OCI-LY1 (cell line): ENCODE data around the gene RHOXF2B.
A peak's percentile ranks its signal among the peaks of the same experiment; 100 is the strongest.
"Not testable (repeated sequence)": the region's sequence is repeated elsewhere in the genome, so short reads cannot be mapped to it uniquely, and the experiment has no call there.

Experiments
- H2AFZ ChIP-seq: fragments of 200-600 bp; sonication (generic), shearing (Covaris generic); 2 replicates; pipeline ENCODE4 v1.6.0; 2014; ENCODE audit warnings: antibody characterized with exemption, mild to moderate bottlenecking, low read length
- H3F3A ChIP-seq: fragments of 200-600 bp; sonication (generic), shearing (Covaris generic); 2 replicates; pipeline ENCODE4 v1.6.0; 2014; ENCODE audit warnings: mild to moderate bottlenecking, antibody characterized with exemption, low read length, moderate library complexity; ENCODE audit not compliant: insufficient read depth
- H3K27ac ChIP-seq: fragments of 200-600 bp; sonication (generic); 2 replicates; pipeline ENCODE4 v1.5.1; 2014; ENCODE audit warnings: low read length, mixed run types, mild to moderate bottlenecking, low read depth; ENCODE audit not compliant: poor library complexity, severe bottlenecking
- H3K27me3 ChIP-seq: fragments of 200-600 bp; sonication (generic); 2 replicates; pipeline ENCODE4 v1.6.0; 2014; ENCODE audit warnings: antibody characterized with exemption, mild to moderate bottlenecking, low read length, moderate library complexity; ENCODE audit not compliant: insufficient read depth
- H3K36me3 ChIP-seq: fragments of 200-600 bp; sonication (generic); 2 replicates; pipeline ENCODE4 v1.6.1; 2014; ENCODE audit warnings: mild to moderate bottlenecking, antibody characterized with exemption, low read length, moderate library complexity, mixed read lengths; ENCODE audit not compliant: insufficient read depth
- H3K4me1 ChIP-seq: fragments of 200-600 bp; sonication (generic); 2 replicates; pipeline ENCODE4 v1.5.1; 2014; ENCODE audit warnings: mild to moderate bottlenecking, low read length, moderate library complexity; ENCODE audit not compliant: insufficient read depth, severe bottlenecking
- H3K4me2 ChIP-seq: fragments of 200-600 bp; sonication (generic), shearing (Covaris generic); 2 replicates; pipeline ENCODE4 v1.6.1; 2014; ENCODE audit warnings: low read length
- H3K4me3 ChIP-seq: fragments of 200-600 bp; sonication (generic); 2 replicates; pipeline ENCODE4 v1.5.1; 2014; ENCODE audit warnings: low read length, low read depth, mild to moderate bottlenecking, mixed read lengths; ENCODE audit not compliant: poor library complexity, severe bottlenecking
- H3K79me2 ChIP-seq: fragments of 200-600 bp; shearing (Covaris generic); 2 replicates; pipeline ENCODE4 v1.6.1; 2016; ENCODE audit warnings: mixed run types, low read length, mixed read lengths; ENCODE audit not compliant: insufficient read depth
- H3K9ac ChIP-seq: fragments of 200-600 bp; sonication (generic), shearing (Covaris generic); 2 replicates; pipeline ENCODE4 v1.6.1; 2014; ENCODE audit warnings: mild to moderate bottlenecking, low read length, mixed read lengths
- H3K9me2 ChIP-seq: fragments of 200-600 bp; sonication (generic), shearing (Covaris generic); 2 replicates; pipeline ENCODE4 v1.6.1; 2014; ENCODE audit warnings: low read depth, mild to moderate bottlenecking, low read length, mixed read lengths
- H3K9me3 ChIP-seq: fragments of 200-600 bp; shearing (Covaris generic); 2 replicates; pipeline ENCODE4 v1.6.1; 2014; ENCODE audit warnings: low read length, mixed read lengths
- H4K20me1 ChIP-seq: fragments of 200-600 bp; sonication (generic), shearing (Covaris generic); 2 replicates; pipeline ENCODE4 v1.6.0; 2016; ENCODE audit warnings: mild to moderate bottlenecking, low read length; ENCODE audit not compliant: insufficient read depth
- CTCF ChIP-seq: fragments of 200-600 bp; sonication (generic), shearing (Covaris generic); IDR thresholded peaks from 2 replicates; pipeline ENCODE4 v1.5.1; 2017; ENCODE audit warnings: mild to moderate bottlenecking, antibody characterized with exemption, low read length, moderate library complexity, mixed read lengths
- EZH2 ChIP-seq: fragments of 200-600 bp; sonication (generic), shearing (Covaris generic); IDR thresholded peaks from 2 replicates; pipeline ENCODE4 v1.8.0; 2017; ENCODE audit warnings: borderline replicate concordance, mixed run types, mild to moderate bottlenecking, antibody characterized with exemption, low read length, moderate library complexity, mixed read lengths

RHOXF2B gene

GRCh38 chrX:120039087-120039733, 38.3 kb downstream of the RHOXF2B start:
- H3K4me1 ChIP-seq: peaks cover 32% of the 10 kb centered on the region
- not testable (repeated sequence) for H3K4me3 ChIP-seq, H3K27me3 ChIP-seq, H3K9ac ChIP-seq, H4K20me1 ChIP-seq, H3F3A ChIP-seq, H3K9me3 ChIP-seq, H3K27ac ChIP-seq, H3K9me2 ChIP-seq, H3K4me2 ChIP-seq, H3K36me3 ChIP-seq, H2AFZ ChIP-seq, H3K79me2 ChIP-seq

- no peaks in the 10 kb centered on the region for H3F3A ChIP-seq
These were observed 40.8 kb downstream of the RHOXF2B start for GRCh38 chrX:120036704-120037103.

GRCh38 chrX:120035522-120036309, 41.8 kb downstream of the RHOXF2B start:
- H4K20me1 ChIP-seq, H3F3A ChIP-seq, H3K27me3 ChIP-seq, H3K79me2 ChIP-seq, H3K36me3 ChIP-seq, H2AFZ ChIP-seq, H3K9me3 ChIP-seq, H3K9me2 ChIP-seq: not testable (repeated sequence)
- Histone ChIP-seq H3K4me2 (peak overlapping the region; percentile 86), H3K9ac (peak overlapping the region; percentile 70; the same call in 1 of the 2 replicates), H3K4me1 (peaks cover 32% of the 10 kb centered on the region), H3K27ac (peak overlapping the region; percentile 93), H3K4me3 (peak overlapping the region; percentile 63)

More at GRCh38 chrX:120036704-120037103, 40.8 kb downstream of the RHOXF2B start:
- H3K4me3 ChIP-seq: peak overlapping the region; percentile 63
- H3K36me3 ChIP-seq: no peaks in the 10 kb centered on the region
- no peaks in the 10 kb centered on the region for H3K9me3 ChIP-seq
- no peaks in the 10 kb centered on the region for H3K79me2 ChIP-seq
- no peak overlapping the region for H2AFZ ChIP-seq
- peak overlapping the region; percentile 86 for H3K4me2 ChIP-seq
- no peaks in the 10 kb centered on the region for H3K9me2 ChIP-seq
- H3K4me1 ChIP-seq: peaks cover 32% of the 10 kb centered on the region
- no peaks in the 10 kb centered on the region for H4K20me1 ChIP-seq
- no peak for TF ChIP-seq CTCF
- TF ChIP-seq EZH2: no peak
- H3K27ac ChIP-seq: peak overlapping the region; percentile 93
- H3K9ac ChIP-seq: peak overlapping the region; percentile 70
- H3K27me3 ChIP-seq: no peaks in the 10 kb centered on the region

- Histone ChIP-seq H3K36me3 (no peaks in the 10 kb centered on the region), H3F3A (no peaks in the 10 kb centered on the region), H2AFZ (no peak overlapping the region), H3K4me2 (no peak overlapping the region), H3K27ac (no peak overlapping the region), H3K9me2 (no peaks in the 10 kb centered on the region), H3K4me3 (no peak overlapping the region), H3K27me3 (no peaks in the 10 kb centered on the region), H3K79me2 (no peaks in the 10 kb centered on the region), H3K9me3 (no peaks in the 10 kb centered on the region), H3K4me1 (no peaks in the 10 kb centered on the region), H3K9ac (no peak overlapping the region), H4K20me1 (no peaks in the 10 kb centered on the region)
- TF ChIP-seq CTCF (no peak), EZH2 (no peak)
These were observed 48.1 kb downstream of the RHOXF2B start for GRCh38 chrX:120029354-120029753.
